GM18858 (cell line): ENCODE data around the gene SELENON.

ENCODE experiments used
- ATAC-seq: cut with Tn5 transposase; IDR thresholded peaks from one replicate; pipeline ENCODE4 v1.9.1; 2021; ENCODE audit not compliant: unreplicated experiment

The SELENON gene

GRCh38 chr1:25799935-25800702 is at the start of gene SELENON:
Gene SELENON, plus strand, starts transcription at chr1:25800193. Its CDS starts 38 bp downstream, at chr1:25800231.
- no peak for ATAC-seq

GRCh38 chr1:25750923-25751605 is 48.9 kb upstream of the SELENON start:
- no peak for ATAC-seq

- no peak for ATAC-seq
Measured at GRCh38 chr1:25754470-25755181, 45.4 kb upstream of the SELENON start.

GRCh38 chr1:25755475-25756125 is 44.4 kb upstream of the SELENON start:
- ATAC-seq, result no peak

GRCh38 chr1:25756215-25756614 is 43.8 kb upstream of the SELENON start:
- no peak for ATAC-seq

GRCh38 chr1:25757151-25757845 is 42.7 kb upstream of the SELENON start:
- ATAC-seq, result no peak

GRCh38 chr1:25757846-25758185 is 42.2 kb upstream of the SELENON start:
- no peak for ATAC-seq

- ATAC-seq, result no peak
Measured at GRCh38 chr1:25758466-25759070, 41.4 kb upstream of the SELENON start.

- ATAC-seq, result no peak
Measured at GRCh38 chr1:25760122-25760719, 39.8 kb upstream of the SELENON start.

- no peak for ATAC-seq
Measured at GRCh38 chr1:25760871-25761270, 39.1 kb upstream of the SELENON start.

- no peak for ATAC-seq
Measured at GRCh38 chr1:25763493-25763892, 36.5 kb upstream of the SELENON start.

- no peak for ATAC-seq
Measured at GRCh38 chr1:25765136-25765922, 34.7 kb upstream of the SELENON start.

GRCh38 chr1:25765923-25766589 is 33.9 kb upstream of the SELENON start:
- ATAC-seq, result no peak

- no peak for ATAC-seq
Measured at GRCh38 chr1:25766721-25767436, 33.1 kb upstream of the SELENON start.

- no peak for ATAC-seq
Measured at GRCh38 chr1:25767437-25767770, 32.6 kb upstream of the SELENON start.

GRCh38 chr1:25768999-25769398 is 31.0 kb upstream of the SELENON start:
- ATAC-seq, result no peak

- no peak for ATAC-seq
Measured at GRCh38 chr1:25769625-25770383, 30.2 kb upstream of the SELENON start.
